A673 (cell line): Measurements from ENCODE around the gene UST.

Experiments used
- EZH2 ChIP-seq: fragments of 200-600 bp; sonication (generic); IDR thresholded peaks from 2 replicates; pipeline ENCODE4 v1.6.1; 2017; ENCODE audit warnings: borderline replicate concordance, low read depth, mild to moderate bottlenecking, mixed read lengths, antibody characterized with exemption, low read length; ENCODE audit not compliant: poor library complexity, severe bottlenecking
- TF ChIP-seq, protein P1 (sequence below): fragments of 300-800, 200-600 bp; sonication (generic); conservative IDR thresholded peaks from 2 replicates; pipeline ENCODE4 v1.5.1; 2017; ENCODE audit warnings: low read depth, mild to moderate bottlenecking, antibody characterized with exemption, low read length, moderate library complexity, mixed read lengths

- TF ChIP-seq, protein P1, sequence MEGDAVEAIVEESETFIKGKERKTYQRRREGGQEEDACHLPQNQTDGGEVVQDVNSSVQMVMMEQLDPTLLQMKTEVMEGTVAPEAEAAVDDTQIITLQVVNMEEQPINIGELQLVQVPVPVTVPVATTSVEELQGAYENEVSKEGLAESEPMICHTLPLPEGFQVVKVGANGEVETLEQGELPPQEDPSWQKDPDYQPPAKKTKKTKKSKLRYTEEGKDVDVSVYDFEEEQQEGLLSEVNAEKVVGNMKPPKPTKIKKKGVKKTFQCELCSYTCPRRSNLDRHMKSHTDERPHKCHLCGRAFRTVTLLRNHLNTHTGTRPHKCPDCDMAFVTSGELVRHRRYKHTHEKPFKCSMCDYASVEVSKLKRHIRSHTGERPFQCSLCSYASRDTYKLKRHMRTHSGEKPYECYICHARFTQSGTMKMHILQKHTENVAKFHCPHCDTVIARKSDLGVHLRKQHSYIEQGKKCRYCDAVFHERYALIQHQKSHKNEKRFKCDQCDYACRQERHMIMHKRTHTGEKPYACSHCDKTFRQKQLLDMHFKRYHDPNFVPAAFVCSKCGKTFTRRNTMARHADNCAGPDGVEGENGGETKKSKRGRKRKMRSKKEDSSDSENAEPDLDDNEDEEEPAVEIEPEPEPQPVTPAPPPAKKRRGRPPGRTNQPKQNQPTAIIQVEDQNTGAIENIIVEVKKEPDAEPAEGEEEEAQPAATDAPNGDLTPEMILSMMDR: no peak
- TF ChIP-seq EZH2: no peak
Observed at GRCh38 chr6:148791372-148791771, 44.5 kb downstream of the UST start.
